ENCODE measurements around the gene GPHN. TPM values are rescaled to one million over a fixed set of nuclear protein-coding genes. Genes with fewer than 3 reads are reported as not detected.

The GPHN gene
- polyA plus RNA-seq, 1 donor (not counting 4 experiments of a cell fraction or from before 2014, with no cell fraction given): 17.6 TPM

- no peaks in the 10 kb centered on the region for H3K4me1 ChIP-seq (ENCODE audit: control insufficient read depth, extremely low read depth, insufficient read depth, low read length)
- no peak overlapping the region for H3K27ac ChIP-seq (ENCODE audit: control insufficient read depth, insufficient read depth, low read length)
- no peaks in the 10 kb centered on the region for H3K27me3 ChIP-seq (ENCODE audit: control insufficient read depth, extremely low read depth, insufficient read depth, low read length)
- H3K9me1 ChIP-seq (ENCODE audit: control insufficient read depth, extremely low read depth, insufficient read depth, low read length): no peaks in the 10 kb centered on the region
- H3K4me2 ChIP-seq (ENCODE audit: control insufficient read depth, extremely low read depth, insufficient read depth, low read depth, low read length): no peak overlapping the region
- FAIRE-seq (no peak), DNase-seq (ENCODE audit: low read depth, low spot score) (no peak)
- H3K79me2 ChIP-seq (ENCODE audit: control insufficient read depth, insufficient read depth, low read length): no peaks in the 10 kb centered on the region
- H3K36me3 ChIP-seq (ENCODE audit: control insufficient read depth in 2 of 2, extremely low read depth in 1 of 2, insufficient read depth in 2 of 2, low read length in 2 of 2): no peaks in the 10 kb centered on the region
- dilution Hi-C loops (cut with MboI; ENCODE audit: extremely low pct_ligation_motif_present, low sequenced_read_pairs): no loop called here
- TF ChIP-seq EZH2 (IDR thresholded peaks at IDR 0.05; ENCODE audit: low read length) (no peak), CTCF (optimal IDR thresholded peaks at IDR 0.05 in 1 of 3, IDR thresholded peaks at IDR 0.05 in 1 of 3, conservative IDR thresholded peaks at IDR 0.05 in 1 of 3; ENCODE audit: extremely low read depth in 1 of 3, insufficient read depth in 2 of 3, low read length in 3 of 3) (no peak)
- H3K9ac ChIP-seq (ENCODE audit: control insufficient read depth, extremely low read depth, insufficient read depth, low read length): no peak overlapping the region
- no peaks in the 10 kb centered on the region for H4K20me1 ChIP-seq (ENCODE audit: control insufficient read depth, extremely low read depth, insufficient read depth, low read length)
- H2AFZ ChIP-seq (ENCODE audit: control insufficient read depth, low read length): no peak overlapping the region
- no peak overlapping the region for H3K4me3 ChIP-seq (ENCODE audit: control insufficient read depth in 2 of 3, extremely low read depth in 1 of 3, insufficient read depth in 2 of 3, low read depth in 1 of 3, low read length in 3 of 3)
- H3K9me3 ChIP-seq (ENCODE audit: control insufficient read depth, low read depth, low read length): no peaks in the 10 kb centered on the region
These were observed 510.8 kb downstream of the GPHN start for GRCh38 chr14:67018720-67019119.

GRCh38 chr14:67019796-67020195 is 511.8 kb downstream of the GPHN start:
- H2AFZ ChIP-seq (ENCODE audit: control insufficient read depth, low read length): no peak overlapping the region
- no peak for FAIRE-seq
- no peaks in the 10 kb centered on the region for H3K79me2 ChIP-seq (ENCODE audit: control insufficient read depth, insufficient read depth, low read length)
- TF ChIP-seq EZH2 (IDR thresholded peaks at IDR 0.05; ENCODE audit: low read length) (no peak), CTCF (optimal IDR thresholded peaks at IDR 0.05 in 1 of 3, IDR thresholded peaks at IDR 0.05 in 1 of 3, conservative IDR thresholded peaks at IDR 0.05 in 1 of 3; ENCODE audit: extremely low read depth in 1 of 3, insufficient read depth in 2 of 3, low read length in 3 of 3) (no peak)
- no peak overlapping the region for H3K4me3 ChIP-seq (ENCODE audit: control insufficient read depth in 2 of 3, extremely low read depth in 1 of 3, insufficient read depth in 2 of 3, low read depth in 1 of 3, low read length in 3 of 3)
- no peak overlapping the region for H3K27ac ChIP-seq (ENCODE audit: control insufficient read depth, insufficient read depth, low read length)
- H3K9ac ChIP-seq (ENCODE audit: control insufficient read depth, extremely low read depth, insufficient read depth, low read length): no peak overlapping the region
- H3K9me3 ChIP-seq (ENCODE audit: control insufficient read depth, low read depth, low read length): no peaks in the 10 kb centered on the region
- no peaks in the 10 kb centered on the region for H3K4me1 ChIP-seq (ENCODE audit: control insufficient read depth, extremely low read depth, insufficient read depth, low read length)
- no peaks in the 10 kb centered on the region for H3K9me1 ChIP-seq (ENCODE audit: control insufficient read depth, extremely low read depth, insufficient read depth, low read length)
- H3K27me3 ChIP-seq (ENCODE audit: control insufficient read depth, extremely low read depth, insufficient read depth, low read length): no peaks in the 10 kb centered on the region
- no peaks in the 10 kb centered on the region for H3K36me3 ChIP-seq (ENCODE audit: control insufficient read depth in 2 of 2, extremely low read depth in 1 of 2, insufficient read depth in 2 of 2, low read length in 2 of 2)
- no peaks in the 10 kb centered on the region for H4K20me1 ChIP-seq (ENCODE audit: control insufficient read depth, extremely low read depth, insufficient read depth, low read length)
- dilution Hi-C loops (cut with MboI; ENCODE audit: extremely low pct_ligation_motif_present, low sequenced_read_pairs): no loop called here
- DNase-seq (ENCODE audit: low read depth, low spot score): no peak
- H3K4me2 ChIP-seq (ENCODE audit: control insufficient read depth, extremely low read depth, insufficient read depth, low read depth, low read length): no peak overlapping the region
